Pons (tissue), 1 donor: ENCODE measurements around the gene MACROD2.

ENCODE experiments used
- DNase-seq: peaks from one replicate; pipeline ENCODE4 v3.0.0-alpha.2; 2016; ENCODE audit warnings: low spot score

Gene MACROD2

DNA sequence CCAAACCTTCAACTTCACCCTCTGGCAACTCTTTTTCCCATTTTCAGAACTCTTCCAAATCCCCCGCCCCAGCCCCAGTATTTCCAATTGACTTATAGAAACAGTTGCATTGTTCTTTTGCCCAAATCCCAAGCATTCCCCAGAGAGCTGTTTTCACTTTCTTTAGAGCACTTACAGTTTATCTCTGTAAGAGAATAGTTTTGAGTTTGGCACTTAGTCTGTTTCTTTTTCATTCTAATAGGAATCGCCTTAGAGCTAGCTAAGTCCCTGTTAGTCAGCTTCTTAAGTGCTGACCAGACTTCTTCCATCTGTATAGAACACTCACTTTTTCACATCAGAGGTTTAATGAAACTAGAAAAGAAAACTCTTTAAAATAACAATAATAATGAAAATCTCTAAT lies 716.3 kb downstream of the MACROD2 start:
- DNase-seq: no peak

DNA sequence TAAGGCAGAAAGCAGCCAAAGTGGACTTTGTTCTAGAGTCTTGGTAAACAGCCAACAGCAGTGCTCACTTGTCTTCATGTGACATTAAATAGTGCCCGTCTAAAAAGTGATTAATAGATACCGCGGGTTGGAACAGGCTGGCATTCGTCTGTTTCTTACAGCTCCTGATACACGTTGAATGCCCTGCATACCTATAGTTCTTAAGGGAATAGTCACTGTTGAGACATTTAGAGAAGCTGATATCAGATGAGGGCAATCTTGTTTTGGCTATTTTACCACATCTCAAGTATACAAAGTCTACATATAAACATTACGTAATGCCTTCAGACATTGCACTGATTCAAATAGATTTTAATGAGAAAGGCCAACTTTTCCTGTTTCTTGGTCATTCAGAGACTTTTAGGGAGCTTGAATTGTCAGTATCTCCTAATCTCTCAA lies 717.0 kb downstream of the MACROD2 start:
- no peak for DNase-seq

DNA sequence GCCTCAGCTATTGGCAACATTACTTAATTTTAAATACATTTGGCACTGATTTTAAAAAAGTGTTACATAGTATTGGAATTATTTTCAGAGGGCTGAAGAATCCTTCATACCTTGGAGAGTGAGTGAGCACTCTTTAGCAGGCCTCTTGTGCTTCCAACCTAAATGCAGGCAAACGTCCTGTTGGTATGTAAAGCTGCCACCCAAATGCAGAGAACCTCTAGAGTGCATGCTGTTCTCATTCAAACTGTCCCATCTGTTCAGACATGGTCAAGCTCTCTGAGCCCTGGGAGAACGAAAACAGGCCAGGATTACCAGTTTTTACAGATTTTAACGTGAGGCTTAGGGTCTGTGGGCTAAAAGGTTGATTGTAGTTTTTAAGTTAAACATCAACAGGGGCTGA lies 720.1 kb downstream of the MACROD2 start:
- no peak for DNase-seq

DNA sequence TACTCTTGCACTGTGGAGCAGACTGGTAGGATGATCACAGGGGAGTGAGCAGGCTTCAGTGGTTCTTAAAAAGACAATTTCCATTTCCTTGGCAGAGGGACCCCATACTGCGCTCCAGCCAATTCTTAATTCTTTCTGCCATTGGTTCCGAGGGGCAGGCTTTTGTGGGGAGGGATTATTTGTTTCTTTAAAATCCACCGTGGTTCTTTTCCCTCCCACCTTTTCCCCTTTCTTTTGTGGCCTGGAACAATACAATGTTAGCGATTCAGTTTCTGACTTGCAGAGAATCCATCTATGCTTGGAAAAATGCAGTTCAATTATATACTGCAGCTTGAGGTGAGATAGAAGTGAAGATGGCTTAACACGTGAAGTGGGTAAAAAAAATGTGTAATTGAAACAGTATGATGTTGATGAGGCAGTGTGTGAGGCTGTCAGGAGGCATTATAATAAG lies 721.1 kb downstream of the MACROD2 start:
- no peak for DNase-seq

DNA sequence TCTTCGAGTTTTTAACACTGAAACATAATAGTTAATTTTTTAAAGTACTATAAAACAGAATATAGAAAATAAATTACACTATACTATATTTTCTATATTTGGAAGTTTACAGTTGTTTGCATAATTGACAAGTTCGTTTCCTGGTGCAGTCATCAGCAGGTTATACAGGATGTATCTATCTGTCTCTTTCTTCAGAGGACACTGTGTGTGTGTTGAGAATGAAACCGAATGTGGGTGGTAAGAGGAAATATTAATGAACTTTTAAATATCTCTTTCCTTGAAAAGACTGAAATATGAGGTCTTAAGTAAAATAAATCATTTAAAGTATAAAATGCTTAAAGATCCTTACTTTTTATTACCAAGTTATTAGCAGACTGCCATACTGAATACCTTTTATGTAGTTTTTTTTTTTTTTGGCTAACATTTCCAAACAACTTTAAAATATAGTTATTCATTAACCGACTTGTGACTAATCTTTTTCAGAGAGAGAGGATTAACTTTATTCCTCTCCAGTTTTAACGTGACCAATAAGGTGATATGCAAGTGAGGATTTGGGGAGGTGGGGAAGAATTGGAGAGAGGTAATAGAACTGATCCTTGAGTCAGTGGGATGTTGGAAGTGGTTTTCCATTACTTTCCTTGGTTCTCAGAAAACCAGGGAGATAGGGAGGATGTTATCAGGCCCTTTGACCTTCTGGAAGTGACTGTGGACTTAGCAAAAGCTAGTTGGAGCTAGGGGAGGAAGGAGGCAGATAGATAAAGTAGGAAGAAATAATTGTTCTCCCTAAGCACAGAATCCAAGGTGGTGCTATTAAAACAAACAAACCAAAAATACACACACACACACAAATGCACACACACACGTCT lies 722.1 kb downstream of the MACROD2 start:
- DNase-seq: no peak

DNA sequence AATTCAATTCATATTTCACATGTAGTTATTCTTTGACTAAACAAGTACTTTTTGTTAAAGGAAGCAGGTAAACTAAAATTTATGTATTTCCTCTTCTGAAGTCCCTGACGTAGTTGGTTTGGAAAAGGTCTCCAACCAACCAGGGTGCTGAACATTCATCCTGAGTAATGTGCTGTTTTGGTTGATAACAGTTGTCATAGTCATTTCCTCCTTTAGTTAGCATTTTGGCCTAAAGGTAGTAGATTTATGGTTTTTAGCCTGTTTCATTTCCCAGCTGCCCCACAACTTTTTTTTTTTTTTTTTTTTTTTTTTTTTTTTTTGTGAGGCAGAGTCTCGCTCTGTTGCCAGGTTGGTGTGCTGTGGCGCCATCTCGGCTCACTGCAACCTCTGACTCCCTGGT lies 724.9 kb downstream of the MACROD2 start:
- DNase-seq: no peak

DNA sequence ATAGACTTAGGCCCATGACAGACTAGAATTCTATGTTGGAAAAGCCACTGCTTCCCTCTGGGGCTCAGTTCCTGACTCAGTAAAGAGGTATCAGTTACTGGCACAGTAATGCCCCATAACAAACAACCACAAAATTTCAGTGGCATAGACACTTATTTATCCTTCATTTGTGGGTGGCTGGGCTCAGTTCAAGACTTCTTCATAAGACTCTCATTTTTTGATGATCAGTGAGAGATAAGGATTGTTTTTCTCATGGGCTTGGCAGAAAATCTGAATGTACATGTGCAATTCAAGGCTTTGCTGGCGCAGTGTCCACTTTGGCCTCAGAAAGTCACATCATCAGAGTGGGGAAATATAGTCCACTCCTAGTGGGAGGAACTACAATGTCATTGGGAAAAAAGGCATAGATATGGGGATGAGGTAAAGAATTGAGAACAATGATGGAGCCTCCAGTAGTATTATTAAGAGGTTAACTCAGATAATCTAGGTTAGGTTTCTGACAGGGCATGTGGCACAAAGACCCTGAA lies 726.7 kb downstream of the MACROD2 start:
- DNase-seq: no peak

DNA sequence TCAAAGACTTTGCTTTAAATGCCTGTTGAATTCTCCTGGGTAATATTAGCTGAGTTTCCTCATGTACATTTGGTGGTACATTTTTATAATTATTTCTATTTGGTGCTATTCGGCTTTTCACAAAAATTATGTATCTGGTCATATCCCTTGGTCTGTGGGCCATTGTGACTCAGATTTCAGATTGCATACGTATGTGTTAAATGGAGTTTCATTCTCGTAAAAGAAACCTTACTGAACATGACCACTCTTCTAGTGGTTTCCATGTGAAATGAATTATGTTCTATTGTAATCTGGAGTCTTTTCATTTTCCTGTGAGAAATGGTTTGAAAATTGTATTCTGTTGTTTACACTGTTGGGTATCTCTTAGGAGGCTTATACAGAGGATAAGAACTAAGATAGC lies 728.3 kb downstream of the MACROD2 start:
- no peak for DNase-seq

DNA sequence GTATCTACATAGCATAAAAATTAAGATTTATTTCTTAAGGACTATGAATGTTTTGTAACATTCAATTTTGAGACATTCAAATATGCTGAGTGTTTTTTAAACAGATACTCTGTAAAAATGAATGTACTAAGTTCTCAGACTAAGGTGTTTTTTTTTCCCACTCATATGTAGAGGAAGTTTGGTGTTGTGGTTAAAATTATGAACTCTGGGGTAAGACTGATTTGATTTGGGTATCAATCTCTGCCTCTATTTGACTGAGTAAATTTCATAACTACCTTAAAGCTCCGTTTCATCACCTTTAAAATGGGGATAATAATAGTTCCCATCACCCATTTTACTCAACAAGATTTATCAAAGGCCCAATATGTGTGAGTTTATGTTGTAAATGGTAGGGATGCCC lies 728.7 kb downstream of the MACROD2 start:
- DNase-seq: no peak

DNA sequence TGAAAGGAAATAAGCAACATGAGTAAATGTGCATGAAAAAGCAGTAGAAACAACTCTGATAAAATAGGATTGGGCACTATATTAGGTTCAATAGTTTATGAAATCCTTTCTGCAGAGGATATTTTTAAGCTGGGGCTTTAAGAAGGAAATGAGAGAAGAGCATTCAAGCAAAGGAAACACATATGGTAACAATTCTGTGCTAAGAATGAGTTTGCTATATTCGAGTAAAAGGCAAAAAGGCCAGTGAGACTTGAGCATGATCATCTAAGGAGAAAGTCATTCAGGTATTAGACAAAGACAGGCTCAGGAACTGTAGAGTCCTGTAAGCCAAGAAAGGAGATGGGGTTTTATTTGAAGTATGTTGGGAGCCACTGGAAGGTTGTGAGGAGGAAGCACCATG lies 729.2 kb downstream of the MACROD2 start:
- no peak for DNase-seq

DNA sequence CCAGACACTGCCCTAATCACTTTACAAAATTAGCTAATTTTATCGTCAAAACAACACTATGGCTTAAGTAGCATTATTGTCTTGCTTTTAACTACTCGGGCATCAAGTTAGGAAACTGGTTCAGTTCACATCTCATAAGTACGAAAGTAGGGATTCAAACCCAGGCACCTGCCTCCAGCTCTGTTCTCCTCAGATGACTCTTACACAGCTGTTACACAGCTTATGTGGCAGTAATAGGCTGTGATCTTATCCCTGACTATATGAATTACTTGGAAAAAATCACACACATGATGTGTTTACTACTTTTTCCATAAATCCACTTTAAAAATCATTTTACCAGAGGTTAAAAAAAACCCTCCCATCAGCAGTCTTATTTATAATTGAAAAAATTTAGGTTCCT lies 731.3 kb downstream of the MACROD2 start:
- DNase-seq: no peak

DNA sequence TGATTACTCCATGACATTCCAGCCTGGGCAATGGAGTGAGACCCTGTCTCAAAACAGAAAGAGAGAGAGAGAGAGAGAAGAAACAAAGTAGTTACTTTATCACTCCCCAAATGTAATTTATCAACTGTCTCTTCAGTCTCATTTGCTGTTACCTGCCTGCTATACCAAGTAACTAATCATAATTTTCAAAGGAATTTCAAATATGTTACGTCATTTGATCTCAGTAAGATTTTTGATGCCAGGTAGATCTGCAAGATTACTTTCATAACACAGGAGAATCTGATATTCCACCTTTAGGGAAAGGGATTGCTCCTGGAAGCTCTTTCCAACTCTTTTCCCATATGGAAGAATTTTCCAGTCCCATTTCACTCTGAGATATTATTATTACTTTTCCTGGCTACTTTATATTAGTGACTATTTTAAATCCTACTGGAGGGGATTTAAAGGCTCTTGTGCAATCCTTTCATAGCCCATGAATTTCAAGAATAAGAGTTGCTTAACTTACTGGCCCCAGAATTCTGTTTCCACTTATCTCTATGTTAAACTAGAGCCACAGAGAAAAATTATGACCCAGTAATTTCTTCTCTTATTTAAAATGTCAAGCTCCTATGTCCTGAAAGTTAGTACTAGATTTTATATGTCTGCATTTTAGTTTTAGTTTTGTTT lies 732.3 kb downstream of the MACROD2 start:
- DNase-seq: no peak

DNA sequence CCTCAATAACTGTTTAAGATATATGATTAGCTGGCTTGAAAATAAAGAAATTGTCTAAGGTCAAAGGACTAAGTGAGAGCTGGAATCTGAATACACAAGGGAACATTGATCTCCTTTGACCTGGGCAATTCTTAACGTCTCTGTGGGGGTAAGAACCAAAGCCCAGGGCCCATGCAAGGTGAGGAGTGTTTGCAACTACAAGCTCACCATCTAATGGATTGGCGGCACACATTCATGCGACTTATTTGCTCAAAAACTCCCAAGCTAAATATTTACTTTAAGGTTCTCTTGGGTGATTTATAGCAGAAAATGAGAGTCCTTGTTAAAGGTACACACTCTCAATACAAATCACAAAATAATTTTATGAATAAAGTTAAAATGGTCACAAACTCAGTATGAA lies 734.1 kb downstream of the MACROD2 start:
- no peak for DNase-seq

DNA sequence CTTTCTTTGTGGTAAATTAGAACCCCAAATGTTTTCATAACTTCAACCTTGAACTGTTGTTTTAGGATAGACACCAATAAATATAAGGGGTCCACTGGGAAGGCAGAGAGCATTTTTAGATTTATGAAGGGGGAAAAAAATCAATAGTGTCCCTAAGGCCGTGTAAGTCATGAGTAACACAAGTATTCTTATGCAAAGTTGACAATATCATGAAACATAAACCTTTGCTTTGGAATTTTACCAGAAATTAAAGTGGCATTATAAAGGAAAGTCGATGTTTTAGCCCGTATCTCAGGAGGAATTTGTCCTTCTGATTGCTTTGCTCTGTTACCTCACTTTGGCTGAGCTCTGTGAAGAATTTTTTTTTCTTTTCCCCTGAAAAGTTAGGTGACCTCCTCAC lies 737.0 kb downstream of the MACROD2 start:
- DNase-seq: no peak

DNA sequence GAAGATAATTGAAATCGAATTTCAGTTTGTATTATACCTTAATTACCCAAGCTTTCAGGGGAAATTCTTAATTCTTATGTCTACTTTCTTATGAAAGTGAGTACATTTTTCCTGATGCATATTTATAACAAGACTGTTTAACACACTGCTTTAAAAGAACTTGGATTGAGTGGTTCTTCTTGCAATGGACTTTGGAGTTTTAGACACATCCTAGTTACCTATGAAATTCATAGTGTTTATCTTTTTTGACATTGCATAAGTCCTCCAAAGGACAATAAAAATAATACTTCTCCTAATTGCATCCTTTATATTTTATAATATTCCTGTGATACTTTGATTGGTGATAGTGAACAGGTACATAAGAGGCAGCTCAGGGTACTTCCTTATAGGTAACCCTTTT lies 737.7 kb downstream of the MACROD2 start:
- DNase-seq: no peak

DNA sequence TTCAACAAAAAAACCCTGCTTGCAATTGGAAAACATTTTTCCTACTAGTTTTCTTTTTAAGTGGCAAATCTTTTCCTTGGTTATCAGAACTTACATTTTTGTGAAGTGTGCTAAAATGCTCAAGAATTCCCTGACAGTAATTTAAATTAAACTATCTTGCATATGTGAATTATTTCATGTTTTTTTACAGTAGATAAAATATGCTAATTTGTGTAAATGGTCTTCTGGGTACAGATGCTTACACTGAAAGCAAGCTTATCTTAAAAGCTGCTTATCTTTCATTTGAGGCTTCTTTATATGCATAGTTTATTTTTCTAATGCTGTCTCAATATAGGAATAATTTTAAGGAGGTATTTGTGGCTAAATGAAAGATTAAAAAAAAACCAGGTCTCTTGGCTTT lies 745.1 kb downstream of the MACROD2 start:
- no peak for DNase-seq

DNA sequence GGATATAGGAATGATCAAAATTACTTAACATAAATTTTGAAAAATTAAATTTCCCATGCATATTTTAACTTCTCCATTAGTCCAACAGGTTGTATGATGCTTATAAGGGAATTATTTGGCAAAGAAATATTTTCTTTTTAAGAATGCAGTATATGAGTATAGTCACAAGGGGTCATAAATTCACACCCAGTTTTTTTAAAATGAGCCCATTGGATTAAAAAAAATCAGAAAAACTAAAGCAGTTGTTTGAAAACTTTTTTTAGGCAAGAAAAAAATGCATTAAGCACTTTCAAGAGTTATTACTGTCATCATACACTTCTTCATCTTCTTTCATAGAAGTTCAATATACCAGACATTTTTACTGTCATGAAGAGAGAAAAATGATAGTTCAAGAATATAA lies 746.3 kb downstream of the MACROD2 start:
- DNase-seq: no peak

DNA sequence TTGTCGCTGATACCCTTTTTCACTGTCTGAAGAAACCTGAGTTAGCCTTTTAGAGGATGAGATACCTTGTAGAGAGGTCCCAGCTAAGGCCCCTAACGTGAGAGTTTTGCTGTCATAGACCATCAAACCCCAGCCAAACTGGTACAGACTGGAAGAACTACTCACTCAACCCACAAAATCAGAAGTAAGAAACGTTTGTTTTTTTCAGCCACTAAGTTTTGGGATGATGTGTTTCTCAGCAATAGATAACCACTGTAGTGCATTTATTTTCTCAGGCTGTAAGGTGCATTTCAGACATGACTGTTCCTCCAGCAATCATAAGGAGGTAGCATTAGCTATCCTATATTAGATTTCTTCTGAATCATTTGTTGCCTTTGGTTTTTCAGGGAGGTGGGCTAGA lies 749.4 kb downstream of the MACROD2 start:
- no peak for DNase-seq

DNA sequence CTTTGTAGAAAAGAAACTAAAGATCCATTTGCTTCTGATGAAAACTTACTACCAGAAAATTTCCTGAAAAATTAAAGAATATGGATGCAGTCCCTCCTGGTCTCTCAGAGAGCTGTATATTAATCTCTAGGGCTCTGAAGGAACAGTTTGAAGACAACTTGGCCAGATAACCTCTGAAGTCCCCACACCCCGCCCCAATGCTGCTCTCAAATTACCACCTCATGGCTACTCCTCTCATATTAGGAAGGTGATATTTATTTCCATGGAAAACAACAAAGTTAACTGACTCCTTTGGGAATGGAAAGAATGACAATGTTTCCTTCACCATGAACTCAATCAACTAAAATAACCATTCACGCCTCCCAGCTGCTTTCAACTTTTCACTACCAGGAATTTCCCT lies 750.5 kb downstream of the MACROD2 start:
- no peak for DNase-seq

DNA sequence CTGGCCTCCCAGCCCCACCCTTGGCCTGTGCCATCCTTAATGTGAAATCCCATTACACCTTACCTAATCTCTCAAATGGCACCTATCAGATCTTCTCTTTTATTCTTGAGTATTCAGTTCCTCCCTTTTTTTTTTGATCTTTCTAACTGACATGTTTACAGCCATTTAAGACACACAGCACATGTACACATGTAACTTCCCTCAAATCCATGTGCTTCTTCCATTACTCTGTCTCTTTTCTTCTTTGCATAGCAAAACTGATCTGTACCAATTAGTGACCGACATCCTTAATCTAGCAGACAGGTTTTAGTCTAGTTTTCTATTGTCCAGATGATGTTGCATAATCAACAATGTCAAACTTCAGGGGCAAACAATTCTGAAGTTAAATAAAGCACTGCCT lies 755.9 kb downstream of the MACROD2 start:
- DNase-seq: no peak

DNA sequence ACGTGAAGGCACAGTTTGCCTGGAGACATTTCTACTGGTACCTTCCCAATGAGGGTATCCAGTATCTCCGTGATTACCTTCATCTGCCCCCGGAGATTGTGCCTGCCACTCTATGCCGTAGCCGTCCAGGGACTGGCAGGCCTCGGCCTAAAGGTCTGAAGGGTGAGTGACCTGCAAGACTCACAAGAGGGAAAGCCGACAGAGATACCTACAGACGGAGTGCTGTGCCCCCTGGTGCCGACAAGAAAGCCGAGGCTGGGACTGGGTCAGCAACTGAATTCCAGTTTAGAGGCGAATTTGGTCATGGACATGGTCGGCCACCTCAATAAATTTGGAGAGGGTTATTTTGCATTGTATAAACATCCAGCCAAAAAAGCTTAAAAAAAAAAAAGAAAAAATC lies 762.4 kb downstream of the MACROD2 start:
- DNase-seq: no peak

DNA sequence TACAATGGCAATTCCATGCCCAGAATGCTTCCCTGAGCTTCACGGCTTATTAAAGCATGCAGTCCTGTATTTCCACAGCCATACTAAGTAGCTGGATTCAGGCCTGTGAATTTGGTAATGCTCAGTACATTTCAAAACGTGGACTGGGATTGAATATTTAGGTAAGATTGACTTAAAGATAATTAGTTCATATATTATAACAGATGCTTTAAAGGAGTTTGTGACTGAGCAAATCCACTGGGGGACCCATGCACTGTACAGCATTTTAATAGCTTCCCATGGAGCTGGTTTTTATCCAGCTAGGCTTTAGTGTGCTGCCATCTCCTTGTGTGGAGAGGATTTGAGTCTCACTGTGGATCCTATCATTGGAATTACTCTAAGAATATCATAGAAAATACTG lies 763.0 kb downstream of the MACROD2 start:
- DNase-seq: no peak

DNA sequence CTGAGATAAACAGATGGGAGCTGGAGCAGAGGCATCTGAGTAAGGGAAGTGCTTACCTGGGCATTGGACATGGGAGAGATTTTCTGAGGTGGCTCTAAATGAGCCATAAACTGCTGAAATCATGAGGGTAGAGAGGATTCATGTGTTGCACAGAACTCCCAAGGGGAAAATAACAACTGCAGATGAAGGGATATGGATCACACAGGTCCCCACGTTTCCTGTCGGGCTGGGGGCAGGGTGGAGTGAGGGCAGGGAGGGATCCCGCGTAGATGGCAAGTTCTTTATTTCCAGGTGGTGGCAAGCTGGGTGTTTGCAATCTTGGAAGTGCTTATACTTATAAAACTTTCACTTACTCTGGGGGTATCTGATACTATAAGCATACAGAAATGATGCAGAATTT lies 764.7 kb downstream of the MACROD2 start:
- DNase-seq: no peak
